HEK293 (cell line): ENCODE measurements around the gene CABLES2.
A peak's percentile ranks its signal among the peaks of the same experiment; 100 is the strongest.

Source experiments
- CTCF ChIA-PET: fragments of 350-600 bp; formaldehyde crosslinking; extraction: SDS; loops from one replicate; lab custom pipeline; 2021; ENCODE audit warnings: antibody characterized with exemption; lab: Yijun Ruan, JAX
- POLR2A ChIA-PET: fragments of 300-600 bp; formaldehyde crosslinking; extraction: SDS; loops from one replicate; lab custom pipeline; 2020; ENCODE audit warnings: antibody characterized with exemption, inconsistent platforms; lab: Yijun Ruan, JAX
- H3K27ac ChIP-seq: fragments of 200-500 bp; sonication (Bioruptor generic); 2 replicates; pipeline ENCODE4 v1.5.1; 2014; ENCODE audit warnings: low read depth, low read length, control low read depth, inconsistent platforms; ENCODE audit errors: extremely low read depth
- H3K36me3 ChIP-seq, 2 experiments: fragments of 200-500 bp in 1 of 2; sonication (Bioruptor generic) in 1 of 2; 1 replicate in 1 of 2; 2 replicates in 1 of 2; pipeline ENCODE4 v1.5.1; 2014 to 2017; ENCODE audit warnings: inconsistent platforms in 2 of 2, low read length in 2 of 2; ENCODE audit not compliant: control insufficient read depth in 2 of 2, insufficient read depth in 1 of 2
- H3K4me1 ChIP-seq: fragments of 200-500 bp; sonication (Bioruptor generic); 2 replicates; pipeline ENCODE4 v1.5.1; 2014; ENCODE audit warnings: mild to moderate bottlenecking, low read length, inconsistent platforms; ENCODE audit not compliant: control insufficient read depth, insufficient read depth
- H3K4me3 ChIP-seq: 2 replicates; pipeline ENCODE4 v1.5.1; 2011; ENCODE audit warnings: low read depth, mild to moderate bottlenecking, control low read depth, low read length, moderate library complexity
- H3K9me3 ChIP-seq: fragments of 200-500 bp; sonication (Bioruptor generic); 2 replicates; pipeline ENCODE4 v1.5.1; 2014; ENCODE audit warnings: low read depth, low read length, inconsistent platforms; ENCODE audit not compliant: control insufficient read depth, insufficient read depth
- EGR2 ChIP-seq: fragments of 450-650 bp; formaldehyde crosslinking; IDR thresholded peaks from 2 replicates; pipeline ENCODE4 v1.5.1; 2016; ENCODE audit warnings: low read depth, missing biosample characterization, missing genetic modification characterization
- GLI4 ChIP-seq: fragments of 450-650 bp; formaldehyde crosslinking; IDR thresholded peaks from 2 replicates; pipeline ENCODE4 v1.5.1; 2016; ENCODE audit warnings: missing biosample characterization, missing genetic modification characterization
- KLF16 ChIP-seq: fragments of 450-650 bp; formaldehyde crosslinking; IDR thresholded peaks from 2 replicates; pipeline ENCODE4 v1.5.1; 2017; ENCODE audit warnings: missing biosample characterization, missing genetic modification characterization
- ZBTB10 ChIP-seq: fragments of 450-650 bp; formaldehyde crosslinking; IDR thresholded peaks from 2 replicates; pipeline ENCODE4 v1.5.1; 2016; ENCODE audit warnings: missing biosample characterization, missing genetic modification characterization
- ZBTB20 ChIP-seq: fragments of 450-650 bp; formaldehyde crosslinking; IDR thresholded peaks from 2 replicates; pipeline ENCODE4 v1.5.1; 2016; ENCODE audit warnings: missing biosample characterization, missing genetic modification characterization
- ZBTB7A ChIP-seq: fragments of 450-650 bp; formaldehyde crosslinking; IDR thresholded peaks from 2 replicates; pipeline ENCODE4 v1.5.1; 2016; ENCODE audit warnings: low read depth, missing biosample characterization, missing genetic modification characterization
- ZEB2 ChIP-seq: fragments of 450-650 bp; formaldehyde crosslinking; IDR thresholded peaks from 2 replicates; pipeline ENCODE4 v1.5.1; 2016; ENCODE audit warnings: missing biosample characterization, missing genetic modification characterization
- ZNF169 ChIP-seq: fragments of 450-650 bp; formaldehyde crosslinking; IDR thresholded peaks from 2 replicates; pipeline ENCODE4 v1.5.1; 2016; ENCODE audit warnings: missing biosample characterization, missing genetic modification characterization
- ZNF530 ChIP-seq: fragments of 450-650 bp; formaldehyde crosslinking; IDR thresholded peaks from 2 replicates; pipeline ENCODE4 v1.5.1; 2016; ENCODE audit warnings: low read depth, missing biosample characterization, missing genetic modification characterization
- ZNF707 ChIP-seq: fragments of 450-650 bp; formaldehyde crosslinking; IDR thresholded peaks from 2 replicates; pipeline ENCODE4 v1.5.1; 2016; ENCODE audit warnings: missing biosample characterization, missing genetic modification characterization
- ZSCAN16 ChIP-seq: fragments of 450-650 bp; formaldehyde crosslinking; IDR thresholded peaks from 2 replicates; pipeline ENCODE4 v1.5.1; 2016; ENCODE audit warnings: missing biosample characterization, missing genetic modification characterization
- TF ChIP-seq, protein P1 (sequence below): fragments of 450-650 bp; formaldehyde crosslinking; IDR thresholded peaks from 2 replicates; pipeline ENCODE4 v1.5.1; 2016; ENCODE audit warnings: missing biosample characterization, missing genetic modification characterization
- TF ChIP-seq, protein P2 (sequence below): fragments of 450-650 bp; formaldehyde crosslinking; IDR thresholded peaks from 2 replicates; pipeline ENCODE4 v1.5.1; 2016; ENCODE audit warnings: missing biosample characterization, missing genetic modification characterization

Gene CABLES2

GRCh38 chr20:62372042-62372993 lies 34.8 kb downstream of the CABLES2 start (continued):
- TF ChIP-seq ZBTB10 (tag by site-specific recombination) (peak; percentile 36; the same call in 1 of the 2 replicates), ZNF530 (tag by site-specific recombination) (no peak), ZBTB20 (no peak), ZBTB7A (no peak), EGR2 (tag by site-specific recombination) (0 out of 2 replicates have a peak, but pooled peaks have one; percentile 6), GLI4 (tag by site-specific recombination) (no peak), KLF16 (tag by site-specific recombination) (no peak), ZEB2 (tag by site-specific recombination) (no peak), ZNF169 (tag by site-specific recombination) (no peak), ZSCAN16 (tag by site-specific recombination) (no peak)
- TF ChIP-seq, protein P1, sequence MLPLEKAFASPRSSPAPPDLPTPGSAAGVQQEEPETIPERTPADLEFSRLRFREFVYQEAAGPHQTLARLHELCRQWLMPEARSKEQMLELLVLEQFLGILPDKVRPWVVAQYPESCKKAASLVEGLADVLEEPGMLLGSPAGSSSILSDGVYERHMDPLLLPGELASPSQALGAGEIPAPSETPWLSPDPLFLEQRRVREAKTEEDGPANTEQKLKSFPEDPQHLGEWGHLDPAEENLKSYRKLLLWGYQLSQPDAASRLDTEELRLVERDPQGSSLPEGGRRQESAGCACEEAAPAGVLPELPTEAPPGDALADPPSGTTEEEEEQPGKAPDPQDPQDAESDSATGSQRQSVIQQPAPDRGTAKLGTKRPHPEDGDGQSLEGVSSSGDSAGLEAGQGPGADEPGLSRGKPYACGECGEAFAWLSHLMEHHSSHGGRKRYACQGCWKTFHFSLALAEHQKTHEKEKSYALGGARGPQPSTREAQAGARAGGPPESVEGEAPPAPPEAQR (tag by site-specific recombination) = no peak
- TF ChIP-seq, protein P2, sequence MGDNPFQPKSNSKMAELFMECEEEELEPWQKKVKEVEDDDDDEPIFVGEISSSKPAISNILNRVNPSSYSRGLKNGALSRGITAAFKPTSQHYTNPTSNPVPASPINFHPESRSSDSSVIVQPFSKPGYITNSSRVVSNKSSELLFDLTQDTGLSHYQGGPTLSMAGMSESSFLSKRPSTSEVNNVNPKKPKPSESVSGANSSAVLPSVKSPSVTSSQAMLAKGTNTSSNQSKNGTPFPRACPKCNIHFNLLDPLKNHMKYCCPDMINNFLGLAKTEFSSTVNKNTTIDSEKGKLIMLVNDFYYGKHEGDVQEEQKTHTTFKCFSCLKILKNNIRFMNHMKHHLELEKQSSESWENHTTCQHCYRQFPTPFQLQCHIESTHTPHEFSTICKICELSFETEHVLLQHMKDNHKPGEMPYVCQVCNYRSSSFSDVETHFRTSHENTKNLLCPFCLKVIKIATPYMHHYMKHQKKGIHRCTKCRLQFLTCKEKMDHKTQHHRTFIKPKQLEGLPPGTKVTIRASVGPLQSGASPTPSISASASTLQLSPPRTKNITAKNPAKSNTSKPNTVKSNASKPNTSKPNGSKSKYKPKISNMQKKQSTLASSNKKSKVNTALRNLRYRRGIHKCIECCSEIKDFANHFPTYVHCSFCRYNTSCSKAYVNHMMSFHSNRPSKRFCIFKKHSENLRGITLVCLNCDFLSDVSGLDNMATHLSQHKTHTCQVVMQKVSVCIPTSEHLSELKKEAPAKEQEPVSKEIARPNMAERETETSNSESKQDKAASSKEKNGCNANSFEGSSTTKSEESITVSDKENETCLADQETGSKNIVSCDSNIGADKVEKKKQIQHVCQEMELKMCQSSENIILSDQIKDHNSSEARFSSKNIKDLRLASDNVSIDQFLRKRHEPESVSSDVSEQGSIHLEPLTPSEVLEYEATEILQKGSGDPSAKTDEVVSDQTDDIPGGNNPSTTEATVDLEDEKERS (tag by site-specific recombination) = no peak

DNA sequence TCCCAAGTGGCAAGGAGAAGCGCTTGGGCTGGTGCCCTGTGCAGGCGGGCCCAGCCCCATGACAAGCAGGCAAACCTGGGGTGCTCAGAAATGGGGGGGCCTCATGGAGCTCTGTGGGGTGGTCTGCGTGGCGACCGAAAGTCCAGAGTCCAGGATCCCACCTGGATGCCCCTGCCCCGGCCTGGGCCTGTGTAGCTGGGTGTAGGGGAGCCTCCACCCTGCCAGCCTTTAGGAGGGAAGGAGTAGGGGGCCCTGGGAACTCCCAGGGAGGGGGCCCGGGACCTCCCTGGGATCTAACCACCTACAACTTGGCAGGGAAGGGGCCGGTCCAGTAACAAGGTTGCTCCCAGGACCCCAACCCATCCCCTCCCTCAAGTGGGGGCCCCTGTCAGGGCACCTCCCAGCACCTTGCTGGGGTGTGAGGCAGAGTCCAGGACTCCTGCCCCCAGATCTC lies 35.5 kb downstream of the CABLES2 start:
- no peaks in the 10 kb centered on the region for H3K36me3 ChIP-seq
- TF ChIP-seq ZNF707 (tag by site-specific recombination) = no peak
- TF ChIP-seq, all 188 proteins: peak for 0
- Histone ChIP-seq H3K9me3 (no peaks in the 10 kb centered on the region), H3K4me3 (no peak overlapping the region), H3K4me1 (peaks cover 27% of the 10 kb centered on the region), H3K27ac (no peak overlapping the region)
- ChIA-PET POLR2A (interaction anchor here (0.6 to 3.6 kb wide), 2 partner anchors 11 to 78 kb away, joined by 3 to 14 read pairs; no protein-coding TSS in a partner anchor), CTCF (interaction anchor here (0.6 to 4.6 kb wide), 2 partner anchors 11 to 25 kb away, joined by 6 to 25 read pairs; no protein-coding TSS in a partner anchor)
